Left renal pelvis (tissue), 4 donors: ENCODE results near the gene CDYL. TPM values are rescaled to one million over a fixed set of nuclear protein-coding genes. Genes with fewer than 3 reads are reported as not detected.
A peak's percentile ranks its signal among the peaks of the same experiment; 100 is the strongest.

ENCODE experiments used
- DNase-seq, 4 donors: peaks; one replicate each; pipeline ENCODE4 v3.0.0-alpha.2; 2013; ENCODE audit warnings: low read depth in 4 of 4, low spot score in 3 of 4
- polyA plus RNA-seq, 4 donors: library from polyadenylated mRNA; unstranded; fragments of 120-200 nt; gene quantifications; one replicate each; pipeline ENCODE4 v1.2.1, GENCODE V29; 2013; ENCODE audit not compliant: insufficient read length in 4 of 4

The CDYL gene
- polyA plus RNA-seq, 4 donors, result 18.1 to 28.5 (median 25.8) TPM

DNA sequence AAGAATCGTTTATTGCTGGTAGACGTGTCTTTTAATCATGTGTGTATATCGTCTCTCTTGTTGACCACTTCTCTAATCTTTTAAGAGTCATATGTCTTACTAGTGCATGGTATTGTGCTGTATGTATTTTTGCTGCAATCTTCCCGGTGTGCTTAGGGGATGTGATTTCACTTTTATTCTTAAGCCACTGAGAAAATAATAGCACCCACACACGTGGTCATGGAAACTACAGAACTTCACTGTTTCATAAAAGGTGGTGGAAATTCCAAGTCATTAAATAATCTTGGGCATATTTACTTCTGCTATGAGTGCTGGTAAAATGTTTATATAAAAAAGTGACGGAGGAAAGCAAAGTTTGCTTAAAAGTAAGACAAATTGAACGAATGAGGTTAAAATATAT, 3.0 kb upstream of the CDYL start:
- no peak for DNase-seq

GRCh38 chr6:4774296-4774695, 1.9 kb upstream of the CDYL start:
- DNase-seq, result no peak

DNA sequence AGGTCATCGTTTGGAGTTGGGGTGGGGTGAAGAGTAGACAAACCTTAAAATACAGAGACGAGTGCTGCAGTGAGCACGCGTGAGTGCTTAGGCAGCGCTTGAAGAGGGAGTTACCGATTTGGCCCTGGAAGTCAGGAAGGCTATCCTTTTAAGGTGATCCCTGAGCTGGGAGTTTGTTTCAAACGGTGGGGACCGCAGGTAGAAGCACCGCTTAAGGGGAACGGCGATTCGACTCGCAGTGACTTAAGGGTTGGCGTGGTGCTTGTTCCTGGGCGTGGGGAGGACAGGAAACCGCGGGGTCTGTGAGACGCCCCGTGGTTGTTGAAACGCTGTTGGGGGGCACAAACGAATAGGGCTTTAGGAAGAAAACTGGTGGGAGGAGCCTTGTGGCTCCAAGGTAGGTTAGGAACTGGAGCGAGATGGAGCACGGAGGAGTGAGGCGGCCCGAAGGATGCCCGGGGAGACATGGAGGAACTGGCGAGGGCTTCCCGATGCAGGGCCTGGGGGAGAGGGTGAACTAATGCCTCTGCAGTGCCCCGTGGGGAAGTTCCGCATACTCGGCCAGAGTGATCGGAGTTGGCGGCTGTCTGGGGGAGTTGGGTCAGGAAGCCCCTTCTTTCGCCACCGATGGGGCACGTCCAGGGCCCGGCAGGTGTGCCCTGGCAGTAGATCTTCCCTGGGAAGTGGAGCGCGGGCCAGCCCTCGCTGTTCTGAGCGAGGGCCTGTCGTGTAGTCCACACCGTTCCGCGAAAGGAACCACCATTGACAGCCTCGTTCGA, 1.3 kb upstream of the CDYL start:
- DNase-seq, result no peak

DNA sequence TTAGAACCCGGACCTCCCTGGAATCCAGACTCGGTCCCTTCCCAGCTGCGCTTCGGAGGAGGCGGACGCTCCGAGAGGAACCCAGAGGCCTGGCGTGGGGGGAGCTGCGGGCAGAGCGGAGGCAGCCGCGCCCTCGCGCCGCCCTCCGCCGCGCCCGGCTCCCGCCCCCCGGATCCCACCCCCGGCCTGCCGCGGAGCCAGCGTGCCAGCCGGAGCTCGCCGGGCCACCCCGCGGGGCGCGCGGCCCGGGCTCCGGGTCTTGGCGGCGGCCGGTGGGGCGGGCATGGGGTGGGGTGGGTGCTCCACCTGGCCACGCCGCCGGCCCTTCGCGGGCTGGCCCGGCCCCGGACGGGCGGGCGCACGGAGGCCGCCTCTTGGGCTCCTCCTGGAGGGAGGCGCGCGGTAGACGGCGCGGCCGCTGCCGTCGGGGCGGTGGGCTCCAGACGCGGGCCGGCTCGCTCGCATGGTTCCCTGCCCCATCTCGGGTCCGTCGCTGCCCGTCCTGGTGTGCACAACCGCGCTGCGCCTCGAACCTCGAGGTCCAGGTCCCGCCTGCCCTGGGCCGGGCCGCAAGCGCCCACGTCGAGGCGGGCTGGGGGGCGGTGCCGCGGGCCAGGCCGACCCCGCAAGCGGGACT, 592 bp upstream of the CDYL start:
- peak in 2 of 4 donors; percentile 41 to 62 for DNase-seq

GRCh38 chr6:4776493-4777393, 539 bp downstream of the CDYL start:
- peak in 1 of 4 donors; percentile 21 for DNase-seq

- no peak for DNase-seq
Observed at GRCh38 chr6:4777394-4777935, 1.3 kb downstream of the CDYL start.

GRCh38 chr6:4778086-4778485, 1.9 kb downstream of the CDYL start:
- no peak for DNase-seq

- DNase-seq, result no peak
Observed at GRCh38 chr6:4780360-4780812, 4.2 kb downstream of the CDYL start.

- DNase-seq, result no peak
Observed at GRCh38 chr6:4781426-4781825, 5.2 kb downstream of the CDYL start.

DNA sequence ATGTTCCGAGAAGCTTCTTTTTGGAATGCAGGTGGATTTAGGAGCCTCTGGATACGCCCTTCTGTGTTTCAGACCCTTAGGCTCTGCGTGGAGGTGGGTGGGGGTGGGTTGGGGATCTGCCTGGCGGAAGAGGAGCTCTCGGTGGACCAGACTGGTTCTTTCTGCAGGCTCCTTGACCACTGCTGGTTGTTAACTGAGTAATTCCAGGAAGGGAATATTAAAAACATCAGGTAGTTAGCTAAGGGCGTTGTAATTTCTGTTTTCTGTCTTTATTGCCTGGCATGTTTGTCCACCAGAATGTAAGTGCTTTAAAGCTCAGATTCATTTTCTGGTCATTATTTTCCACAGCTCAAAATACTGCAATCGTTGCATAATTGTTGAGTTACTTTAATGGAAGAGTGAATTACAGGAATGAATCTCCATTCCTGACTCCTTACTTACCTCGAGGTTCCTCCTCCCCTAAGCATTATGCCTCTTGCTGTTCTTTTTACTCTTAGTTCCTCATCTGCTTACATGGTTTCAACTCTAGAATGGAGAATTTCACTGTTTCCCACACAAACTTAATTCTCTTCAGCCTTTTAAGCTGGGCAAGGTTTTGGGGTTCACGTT, 5.9 kb downstream of the CDYL start:
- DNase-seq, result no peak

DNA sequence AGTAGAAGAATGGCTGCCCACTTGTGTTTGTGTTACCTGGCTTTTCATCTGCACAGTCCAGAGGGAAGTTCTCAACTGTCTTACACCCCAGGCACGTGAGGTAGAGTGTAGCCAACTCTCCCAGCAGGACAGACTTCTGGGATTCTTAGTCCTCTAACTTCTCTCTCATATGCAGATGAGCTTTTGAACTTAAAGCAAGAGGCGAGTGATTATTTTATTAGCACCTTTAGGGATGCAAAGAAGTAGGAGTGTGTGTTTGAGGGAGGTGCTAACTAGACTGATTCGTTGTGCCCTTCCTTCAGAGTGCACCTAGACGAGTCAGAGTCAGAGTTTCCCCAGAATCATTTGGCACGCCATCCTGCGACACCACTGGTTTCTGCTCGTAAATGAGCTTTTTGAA, 10.8 kb downstream of the CDYL start:
- DNase-seq, result no peak

DNA sequence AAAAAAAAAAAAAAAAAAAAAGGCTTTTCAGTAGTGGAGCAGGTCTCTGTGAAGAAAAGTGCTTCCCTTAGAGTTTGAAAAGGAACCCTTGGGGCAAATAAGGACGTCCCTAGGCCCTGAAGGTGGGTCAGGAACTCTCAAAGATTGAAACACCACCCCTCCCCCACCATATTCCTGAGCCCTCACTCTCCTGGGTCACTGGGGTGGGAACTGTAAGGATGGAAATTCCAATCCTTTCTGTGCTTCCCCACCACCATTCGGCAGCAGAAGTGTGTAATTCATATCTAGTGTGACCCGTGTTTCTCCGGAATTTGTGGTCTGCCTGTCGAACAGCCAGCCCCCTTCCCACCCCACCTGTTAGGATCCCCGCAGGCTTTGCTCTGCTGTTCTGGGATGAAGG, 12.3 kb downstream of the CDYL start:
- DNase-seq, result no peak

- no peak for DNase-seq
Observed at GRCh38 chr6:4788953-4789584, 12.9 kb downstream of the CDYL start.

- DNase-seq, result no peak
Observed at GRCh38 chr6:4790158-4790899, 14.1 kb downstream of the CDYL start.

DNA sequence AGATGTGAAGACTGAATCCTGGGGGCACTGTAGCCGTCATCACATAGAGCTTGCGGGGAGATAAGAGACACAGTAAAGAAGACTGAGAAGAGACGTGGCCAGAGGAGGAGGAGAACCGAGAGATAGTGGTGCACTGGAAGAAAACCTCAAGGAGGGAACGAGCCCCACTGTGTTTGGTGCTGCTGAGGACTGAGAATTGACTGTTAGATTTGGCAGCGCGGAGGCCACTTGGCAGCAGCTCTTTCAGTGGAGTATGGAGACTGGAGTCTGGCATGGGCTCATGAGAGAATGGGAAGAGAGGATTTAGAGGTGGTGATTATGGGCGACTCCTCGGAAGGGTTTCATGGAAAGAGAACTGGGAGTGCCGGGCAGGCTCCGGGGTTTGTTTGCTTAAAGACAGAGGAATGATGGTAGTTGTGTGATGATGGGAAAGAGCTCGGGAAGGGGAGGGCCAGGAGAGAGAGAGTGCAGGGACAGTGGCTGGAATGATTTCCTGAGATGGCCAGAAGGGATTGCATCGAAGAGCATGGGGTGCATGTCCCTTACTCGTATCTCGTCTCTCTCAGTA, 18.0 kb downstream of the CDYL start:
- DNase-seq, result no peak

- DNase-seq, result no peak
Observed at GRCh38 chr6:4797587-4797986, 21.4 kb downstream of the CDYL start.

GRCh38 chr6:4799912-4800311, 23.7 kb downstream of the CDYL start:
- DNase-seq, result no peak

DNA sequence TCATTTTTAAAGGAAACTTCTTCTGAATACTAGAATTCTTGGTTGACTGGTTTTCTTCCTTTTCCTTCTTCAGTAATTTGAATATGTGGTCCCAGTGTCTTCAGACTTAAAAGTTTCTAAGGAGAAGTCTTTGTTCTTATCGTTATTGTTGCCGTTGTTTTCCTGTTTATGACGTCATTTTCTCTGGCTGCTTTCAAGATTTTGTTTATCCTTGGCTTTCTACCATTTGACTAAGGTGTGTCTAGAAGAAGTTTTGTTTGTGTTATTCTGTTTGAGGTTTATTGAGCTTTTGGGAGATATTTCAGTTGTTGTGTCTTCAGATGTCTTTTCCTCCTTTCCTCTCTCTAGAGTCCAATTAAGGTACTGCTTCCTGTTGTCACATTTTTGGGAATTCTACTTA, 24.5 kb downstream of the CDYL start:
- no peak for DNase-seq

DNA sequence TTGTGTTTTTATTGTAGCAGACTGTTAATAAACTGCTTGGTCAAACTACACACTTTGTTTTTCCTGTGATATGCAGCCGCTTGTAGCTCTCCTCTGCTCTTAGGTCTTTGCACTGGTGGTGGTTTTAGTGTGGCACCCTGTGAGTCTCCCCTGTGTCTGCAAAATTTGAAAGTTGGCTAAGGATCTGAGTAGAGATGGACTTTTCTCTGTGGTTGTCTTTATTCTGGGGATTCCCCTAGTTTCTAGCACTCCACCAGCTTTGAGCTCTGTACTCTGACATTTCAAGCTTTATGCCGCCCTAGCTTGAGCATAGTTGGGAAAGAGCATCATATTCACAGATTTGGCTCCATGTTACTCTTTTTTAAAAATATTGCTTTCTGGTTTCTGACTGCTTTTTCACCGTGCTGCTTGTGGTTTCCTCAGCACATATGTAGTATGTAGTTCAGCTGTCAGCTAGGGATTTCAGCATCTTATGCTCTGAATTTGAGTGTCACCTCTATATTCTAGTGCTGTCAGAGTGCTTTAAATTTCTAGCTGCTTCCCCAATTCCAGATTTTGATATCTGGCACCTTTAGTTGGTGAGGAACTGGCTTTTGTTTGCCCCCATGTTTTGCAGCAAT, 25.4 kb downstream of the CDYL start:
- DNase-seq, result no peak
